HFFc6 (cell line): ENCODE results near the gene YAF2. TPM values are rescaled to one million over a fixed set of nuclear protein-coding genes. Genes with fewer than 3 reads are reported as not detected.
"Not testable (repeated sequence)": the region's sequence is repeated elsewhere in the genome, so short reads cannot be mapped to it uniquely, and the experiment has no call there.

ENCODE experiments used
- DNase-seq: peaks from one replicate; pipeline ENCODE4 v3.0.0-alpha.2; 2018
- H3K27ac Mint-ChIP-seq: 2 replicates; pipeline ENCODE4 v1.8.0; 2020; ENCODE audit warnings: mild to moderate bottlenecking, mixed read lengths
- H3K27me3 Mint-ChIP-seq: 2 replicates; pipeline ENCODE4 v1.8.0; 2021; ENCODE audit warnings: mild to moderate bottlenecking, moderate library complexity, mixed read lengths; ENCODE audit not compliant: insufficient read depth
- H3K36me3 Mint-ChIP-seq: 2 replicates; pipeline ENCODE4 v1.8.0; 2021; ENCODE audit warnings: low read depth, mixed read lengths
- H3K4me1 Mint-ChIP-seq: 2 replicates; pipeline ENCODE4 v1.8.0; 2020; ENCODE audit warnings: low read depth, mixed read lengths
- H3K4me3 Mint-ChIP-seq: 2 replicates; pipeline ENCODE4 v1.8.0; 2020; ENCODE audit warnings: mild to moderate bottlenecking, moderate library complexity, mixed read lengths
- H3K9me3 Mint-ChIP-seq: 2 replicates; pipeline ENCODE4 v1.8.0; 2020; ENCODE audit warnings: mild to moderate bottlenecking, mixed read lengths
- CTCF ChIP-seq: fragments of 200-600 bp; sonication (generic); IDR thresholded peaks from 2 replicates; pipeline ENCODE4 v1.5.0; 2021; ENCODE audit warnings: antibody characterized with exemption, mild to moderate bottlenecking
- total RNA-seq, 6 experiments: library from RNA; stranded (reverse); fragmentation: NEBNext Ultra II Directional; extraction: Animal tissue kit (Norgen Biotek cat#: 25700); gene quantifications; 2 replicates in 1 of 6; 3 replicates in 5 of 6; pipeline ENCODE4 v1.2.3, GENCODE V29; 2021

YAF2 gene
- total RNA-seq, 6 experiments from 2014 or later, result 22.2 to 31.2 (median 27.6) TPM

- no peak for DNase-seq
- peaks cover 4% of the 10 kb centered on the region for H3K27me3 Mint-ChIP-seq
These were observed 17.8 kb upstream of the YAF2 start for GRCh38 chr12:42255866-42256261.

DNA sequence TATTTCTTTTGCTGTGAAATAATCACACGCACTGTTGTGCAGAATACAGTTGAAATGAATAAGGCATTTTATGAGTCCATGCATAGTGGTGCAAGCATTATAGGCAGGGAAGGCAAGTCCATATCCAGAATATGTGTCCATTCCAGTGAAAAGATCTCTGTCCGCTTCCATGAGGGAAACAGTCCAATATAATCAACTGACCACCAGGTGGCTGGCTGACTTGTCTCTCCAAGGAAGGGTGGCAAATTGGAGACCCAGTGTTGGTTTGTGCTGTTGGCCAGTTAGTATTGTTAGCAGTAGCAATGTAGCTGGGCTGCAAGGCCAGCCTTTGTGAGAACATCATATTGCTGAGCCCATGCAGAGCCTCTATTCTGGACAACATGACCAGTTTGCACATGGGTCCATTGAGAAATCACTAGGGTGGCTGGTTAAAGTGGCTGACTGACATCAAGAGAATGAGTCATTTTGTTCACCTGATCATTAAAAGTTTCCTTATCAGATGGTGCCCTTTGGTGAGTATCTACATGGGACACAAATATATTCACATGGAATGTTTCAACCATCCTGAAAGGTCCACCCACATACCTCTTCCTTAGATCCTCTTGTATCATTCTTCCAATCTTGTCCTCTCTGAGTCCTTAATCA is 17.3 kb upstream of the YAF2 start:
- Mint-ChIP-seq H3K27ac (no peak overlapping the region), H3K4me1 (no peaks in the 10 kb centered on the region), H3K27me3 (peaks cover 4% of the 10 kb centered on the region), H3K4me3 (no peak overlapping the region), H3K9me3 (no peaks in the 10 kb centered on the region), H3K36me3 (no peaks in the 10 kb centered on the region)
- TF ChIP-seq CTCF, result no peak; the same call in 1 of the 2 replicates
- no peak for DNase-seq

More at GRCh38 chr12:42255866-42256261, 17.8 kb upstream of the YAF2 start:
- Mint-ChIP-seq H3K36me3 (no peaks in the 10 kb centered on the region), H3K4me3 (no peak overlapping the region), H3K9me3 (no peaks in the 10 kb centered on the region), H3K27ac (no peak overlapping the region), H3K4me1 (no peaks in the 10 kb centered on the region)
- no peak for TF ChIP-seq CTCF

DNA sequence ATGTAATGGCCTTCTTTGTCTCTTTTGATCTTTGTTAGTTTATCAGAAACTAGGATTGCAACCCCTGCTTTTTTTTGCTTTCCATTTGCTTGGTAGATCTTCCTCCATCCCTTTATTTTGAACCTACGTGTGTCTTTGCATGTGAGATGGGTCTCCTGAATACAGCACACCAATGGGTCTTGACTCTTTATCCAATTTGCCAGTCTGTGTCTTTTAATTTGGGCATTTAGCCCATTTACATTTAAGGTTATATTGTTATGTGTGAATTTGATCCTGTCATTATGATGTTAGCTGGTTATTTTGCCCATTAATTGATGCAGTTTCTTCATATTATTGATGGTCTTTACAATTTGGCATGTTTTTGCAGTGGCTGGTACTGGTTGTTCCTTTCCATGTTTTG is 14.6 kb upstream of the YAF2 start:
- not testable (repeated sequence) for H3K36me3 Mint-ChIP-seq, H3K27me3 Mint-ChIP-seq, H3K9me3 Mint-ChIP-seq, H3K27ac Mint-ChIP-seq, DNase-seq, H3K4me3 Mint-ChIP-seq, H3K4me1 Mint-ChIP-seq

GRCh38 chr12:42249033-42249432 is 11.0 kb upstream of the YAF2 start:
- not testable (repeated sequence) for H3K4me1 Mint-ChIP-seq, H3K27me3 Mint-ChIP-seq, DNase-seq, H3K36me3 Mint-ChIP-seq, H3K9me3 Mint-ChIP-seq, H3K27ac Mint-ChIP-seq, H3K4me3 Mint-ChIP-seq

DNA sequence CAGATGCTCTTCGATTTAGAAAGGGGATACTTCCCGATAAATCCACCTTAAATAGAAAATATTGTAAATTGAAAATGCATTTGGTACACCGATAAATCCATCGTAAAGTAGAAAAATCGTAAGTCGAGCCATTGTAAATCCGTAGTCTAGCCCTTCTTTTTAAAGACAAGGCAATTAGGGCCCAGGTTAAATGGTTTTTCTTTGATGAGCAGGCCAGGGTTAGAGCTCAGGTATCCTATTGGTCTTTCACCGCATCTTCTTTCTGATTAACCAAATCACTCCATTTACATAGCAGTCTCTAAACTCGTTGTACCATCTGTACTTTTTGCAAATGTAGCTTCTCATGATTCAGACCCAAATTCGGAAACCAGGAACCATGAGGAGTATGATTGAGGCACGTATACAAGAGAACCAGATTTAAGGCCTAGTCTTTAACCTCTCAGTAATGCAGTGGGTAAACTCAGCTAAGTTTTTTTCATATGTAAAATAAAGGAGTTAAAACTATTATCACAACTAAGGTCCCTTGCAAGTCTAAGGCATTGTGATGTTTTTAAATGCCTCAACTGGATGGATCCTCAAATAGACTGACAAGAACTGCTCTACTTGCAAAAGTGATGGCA is 2.2 kb upstream of the YAF2 start:
- no peak overlapping the region for H3K4me3 Mint-ChIP-seq
- no peak overlapping the region for H3K27ac Mint-ChIP-seq

DNA sequence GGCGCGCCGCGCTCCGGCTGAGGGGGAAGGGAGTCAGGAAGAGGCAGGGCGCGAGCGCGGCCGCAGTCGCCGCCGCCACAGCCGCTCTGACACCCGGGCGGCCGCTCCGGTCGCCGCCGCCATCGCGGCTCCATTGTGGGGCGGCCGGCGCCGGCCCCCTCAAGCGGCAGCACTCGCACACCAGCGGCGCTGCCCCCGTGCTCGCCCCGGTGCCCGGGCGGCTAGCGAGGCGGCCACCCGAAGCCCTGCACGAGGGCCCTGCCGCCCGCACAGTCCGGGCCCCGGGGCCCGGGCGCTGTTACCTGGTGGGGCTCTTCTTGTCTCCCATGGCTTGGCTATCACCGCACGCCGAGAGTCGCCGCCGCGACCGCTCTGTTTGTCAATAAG is 202 bp downstream of the YAF2 start:
- peak overlapping the region; percentile 77 for H3K4me3 Mint-ChIP-seq
- no peak for TF ChIP-seq CTCF
- peak overlapping the region; percentile 57; the same call in 1 of the 2 replicates for H3K27ac Mint-ChIP-seq
- peaks cover 8% of the 10 kb centered on the region for H3K36me3 Mint-ChIP-seq
- peaks cover 29% of the 10 kb centered on the region for H3K4me1 Mint-ChIP-seq
- no peak for DNase-seq
- no peaks in the 10 kb centered on the region for H3K9me3 Mint-ChIP-seq
- H3K27me3 Mint-ChIP-seq, result no peaks in the 10 kb centered on the region

More for the DNA sequence above, 2.2 kb upstream of the YAF2 start:
- no peak for DNase-seq
- H3K36me3 Mint-ChIP-seq, result peaks cover 2% of the 10 kb centered on the region; the same call in 1 of the 2 replicates
- no peaks in the 10 kb centered on the region for H3K9me3 Mint-ChIP-seq
- peaks cover 20% of the 10 kb centered on the region for H3K4me1 Mint-ChIP-seq
- no peaks in the 10 kb centered on the region for H3K27me3 Mint-ChIP-seq
- no peak for TF ChIP-seq CTCF
